ENCODE data around the gene OBSCN.

DNA sequence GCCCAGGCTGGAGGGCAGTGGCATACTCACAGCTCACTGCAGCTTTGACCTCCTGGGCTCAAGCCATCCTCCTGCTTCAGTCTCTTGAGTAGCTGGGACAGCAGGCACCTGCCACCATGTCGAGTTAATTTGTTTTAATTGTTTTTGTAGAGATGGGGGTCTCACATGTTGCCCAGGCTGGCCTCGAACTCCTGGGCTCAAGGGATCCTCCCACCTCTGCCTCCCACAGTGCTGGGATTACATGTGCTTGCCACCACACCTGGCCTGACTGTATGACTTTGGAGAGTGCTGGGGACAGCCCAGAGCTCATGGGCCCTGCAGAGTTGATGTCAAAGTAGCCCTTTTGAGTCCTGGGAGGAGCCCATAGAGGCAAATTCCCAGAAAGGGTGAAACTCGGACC lies 1.8 kb downstream of the OBSCN start:
- TF ChIP-seq, protein P1, sequence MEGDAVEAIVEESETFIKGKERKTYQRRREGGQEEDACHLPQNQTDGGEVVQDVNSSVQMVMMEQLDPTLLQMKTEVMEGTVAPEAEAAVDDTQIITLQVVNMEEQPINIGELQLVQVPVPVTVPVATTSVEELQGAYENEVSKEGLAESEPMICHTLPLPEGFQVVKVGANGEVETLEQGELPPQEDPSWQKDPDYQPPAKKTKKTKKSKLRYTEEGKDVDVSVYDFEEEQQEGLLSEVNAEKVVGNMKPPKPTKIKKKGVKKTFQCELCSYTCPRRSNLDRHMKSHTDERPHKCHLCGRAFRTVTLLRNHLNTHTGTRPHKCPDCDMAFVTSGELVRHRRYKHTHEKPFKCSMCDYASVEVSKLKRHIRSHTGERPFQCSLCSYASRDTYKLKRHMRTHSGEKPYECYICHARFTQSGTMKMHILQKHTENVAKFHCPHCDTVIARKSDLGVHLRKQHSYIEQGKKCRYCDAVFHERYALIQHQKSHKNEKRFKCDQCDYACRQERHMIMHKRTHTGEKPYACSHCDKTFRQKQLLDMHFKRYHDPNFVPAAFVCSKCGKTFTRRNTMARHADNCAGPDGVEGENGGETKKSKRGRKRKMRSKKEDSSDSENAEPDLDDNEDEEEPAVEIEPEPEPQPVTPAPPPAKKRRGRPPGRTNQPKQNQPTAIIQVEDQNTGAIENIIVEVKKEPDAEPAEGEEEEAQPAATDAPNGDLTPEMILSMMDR (IDR thresholded peaks at IDR 0.05), result no peak
- TF ChIP-seq, protein P2, sequence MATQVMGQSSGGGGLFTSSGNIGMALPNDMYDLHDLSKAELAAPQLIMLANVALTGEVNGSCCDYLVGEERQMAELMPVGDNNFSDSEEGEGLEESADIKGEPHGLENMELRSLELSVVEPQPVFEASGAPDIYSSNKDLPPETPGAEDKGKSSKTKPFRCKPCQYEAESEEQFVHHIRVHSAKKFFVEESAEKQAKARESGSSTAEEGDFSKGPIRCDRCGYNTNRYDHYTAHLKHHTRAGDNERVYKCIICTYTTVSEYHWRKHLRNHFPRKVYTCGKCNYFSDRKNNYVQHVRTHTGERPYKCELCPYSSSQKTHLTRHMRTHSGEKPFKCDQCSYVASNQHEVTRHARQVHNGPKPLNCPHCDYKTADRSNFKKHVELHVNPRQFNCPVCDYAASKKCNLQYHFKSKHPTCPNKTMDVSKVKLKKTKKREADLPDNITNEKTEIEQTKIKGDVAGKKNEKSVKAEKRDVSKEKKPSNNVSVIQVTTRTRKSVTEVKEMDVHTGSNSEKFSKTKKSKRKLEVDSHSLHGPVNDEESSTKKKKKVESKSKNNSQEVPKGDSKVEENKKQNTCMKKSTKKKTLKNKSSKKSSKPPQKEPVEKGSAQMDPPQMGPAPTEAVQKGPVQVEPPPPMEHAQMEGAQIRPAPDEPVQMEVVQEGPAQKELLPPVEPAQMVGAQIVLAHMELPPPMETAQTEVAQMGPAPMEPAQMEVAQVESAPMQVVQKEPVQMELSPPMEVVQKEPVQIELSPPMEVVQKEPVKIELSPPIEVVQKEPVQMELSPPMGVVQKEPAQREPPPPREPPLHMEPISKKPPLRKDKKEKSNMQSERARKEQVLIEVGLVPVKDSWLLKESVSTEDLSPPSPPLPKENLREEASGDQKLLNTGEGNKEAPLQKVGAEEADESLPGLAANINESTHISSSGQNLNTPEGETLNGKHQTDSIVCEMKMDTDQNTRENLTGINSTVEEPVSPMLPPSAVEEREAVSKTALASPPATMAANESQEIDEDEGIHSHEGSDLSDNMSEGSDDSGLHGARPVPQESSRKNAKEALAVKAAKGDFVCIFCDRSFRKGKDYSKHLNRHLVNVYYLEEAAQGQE (IDR thresholded peaks at IDR 0.05; ENCODE audit: insufficient read depth in 1 of 2, low read depth in 2 of 2, low read length in 1 of 2), result no peak
- TF ChIP-seq POLR2AphosphoS5 (IDR thresholded peaks at IDR 0.05; ENCODE audit: low read depth, low read length), result no peak
- TF ChIP-seq TCF7L2 (IDR thresholded peaks at IDR 0.05; ENCODE audit: low read depth, low read length), result no peak
